ENCODE results near the gene COL5A1. TPM values are rescaled to one million over a fixed set of nuclear protein-coding genes. Genes with fewer than 3 reads are reported as not detected.

COL5A1 gene
- total RNA-seq, 1 donor, result 0.21 TPM

GRCh38 chr9:134835987-134836386, 194.4 kb downstream of the COL5A1 start:
- H3K27me3 ChIP-seq (ENCODE audit: insufficient read depth, low read length), result no peaks in the 10 kb centered on the region
- H3K4me3 ChIP-seq (ENCODE audit: low read length), result no peak overlapping the region
- H3K9me3 ChIP-seq (ENCODE audit: low read depth, low read length), result no peaks in the 10 kb centered on the region
- no peaks in the 10 kb centered on the region for H3K4me1 ChIP-seq (ENCODE audit: insufficient read depth, low read length)

- Histone ChIP-seq H3K9me3 (ENCODE audit: low read depth, low read length) (no peaks in the 10 kb centered on the region), H3K4me1 (ENCODE audit: insufficient read depth, low read length) (no peaks in the 10 kb centered on the region), H3K27me3 (ENCODE audit: insufficient read depth, low read length) (no peaks in the 10 kb centered on the region), H3K4me3 (ENCODE audit: low read length) (no peak overlapping the region)
Measured at GRCh38 chr9:134836406-134836970, 194.9 kb downstream of the COL5A1 start.

- Histone ChIP-seq H3K27me3 (ENCODE audit: insufficient read depth, low read length) (no peaks in the 10 kb centered on the region), H3K4me1 (ENCODE audit: insufficient read depth, low read length) (no peaks in the 10 kb centered on the region)
Measured at GRCh38 chr9:134837529-134837928, 195.9 kb downstream of the COL5A1 start.

GRCh38 chr9:134838651-134839454, 197.2 kb downstream of the COL5A1 start:
- Histone ChIP-seq H3K9me3 (ENCODE audit: low read depth, low read length) (no peaks in the 10 kb centered on the region), H3K27me3 (ENCODE audit: insufficient read depth, low read length) (no peaks in the 10 kb centered on the region), H3K4me3 (ENCODE audit: low read length) (no peak overlapping the region), H3K4me1 (ENCODE audit: insufficient read depth, low read length) (no peaks in the 10 kb centered on the region)

More at GRCh38 chr9:134837529-134837928, 195.9 kb downstream of the COL5A1 start:
- Histone ChIP-seq H3K9me3 (ENCODE audit: low read depth, low read length) (no peaks in the 10 kb centered on the region), H3K4me3 (ENCODE audit: low read length) (no peak overlapping the region)

- H3K9me3 ChIP-seq (ENCODE audit: low read depth, low read length), result no peaks in the 10 kb centered on the region
- no peaks in the 10 kb centered on the region for H3K4me1 ChIP-seq (ENCODE audit: insufficient read depth, low read length)
- no peaks in the 10 kb centered on the region for H3K27me3 ChIP-seq (ENCODE audit: insufficient read depth, low read length)
- no peak overlapping the region for H3K4me3 ChIP-seq (ENCODE audit: low read length)
Measured at GRCh38 chr9:134839455-134840125, 198.0 kb downstream of the COL5A1 start.

GRCh38 chr9:134840511-134840910, 198.9 kb downstream of the COL5A1 start:
- Histone ChIP-seq H3K9me3 (ENCODE audit: low read depth, low read length) (no peaks in the 10 kb centered on the region), H3K27me3 (ENCODE audit: insufficient read depth, low read length) (no peaks in the 10 kb centered on the region), H3K4me3 (ENCODE audit: low read length) (no peak overlapping the region), H3K4me1 (ENCODE audit: insufficient read depth, low read length) (no peaks in the 10 kb centered on the region)

GRCh38 chr9:134841180-134841904, 199.7 kb downstream of the COL5A1 start:
- Histone ChIP-seq H3K4me3 (ENCODE audit: low read length) (no peak overlapping the region), H3K4me1 (ENCODE audit: insufficient read depth, low read length) (no peaks in the 10 kb centered on the region), H3K9me3 (ENCODE audit: low read depth, low read length) (no peaks in the 10 kb centered on the region), H3K27me3 (ENCODE audit: insufficient read depth, low read length) (no peaks in the 10 kb centered on the region)

- no peaks in the 10 kb centered on the region for H3K9me3 ChIP-seq (ENCODE audit: low read depth, low read length)
- no peak overlapping the region for H3K4me3 ChIP-seq (ENCODE audit: low read length)
- H3K4me1 ChIP-seq (ENCODE audit: insufficient read depth, low read length), result no peaks in the 10 kb centered on the region
- no peaks in the 10 kb centered on the region for H3K27me3 ChIP-seq (ENCODE audit: insufficient read depth, low read length)
Measured at GRCh38 chr9:134842321-134842720, 200.7 kb downstream of the COL5A1 start.

GRCh38 chr9:134843740-134844139, 202.1 kb downstream of the COL5A1 start:
- no peaks in the 10 kb centered on the region for H3K9me3 ChIP-seq (ENCODE audit: low read depth, low read length)
- H3K4me3 ChIP-seq (ENCODE audit: low read length), result no peak overlapping the region
- H3K4me1 ChIP-seq (ENCODE audit: insufficient read depth, low read length), result no peaks in the 10 kb centered on the region
- H3K27me3 ChIP-seq (ENCODE audit: insufficient read depth, low read length), result no peaks in the 10 kb centered on the region

GRCh38 chr9:134844821-134845220, 203.2 kb downstream of the COL5A1 start:
- no peaks in the 10 kb centered on the region for H3K27me3 ChIP-seq (ENCODE audit: insufficient read depth, low read length)
- no peaks in the 10 kb centered on the region for H3K9me3 ChIP-seq (ENCODE audit: low read depth, low read length)
- H3K4me1 ChIP-seq (ENCODE audit: insufficient read depth, low read length), result no peaks in the 10 kb centered on the region
- H3K4me3 ChIP-seq (ENCODE audit: low read length), result no peak overlapping the region

GRCh38 chr9:134846187-134846586, 204.6 kb downstream of the COL5A1 start:
- Histone ChIP-seq H3K4me3 (ENCODE audit: low read length) (no peak overlapping the region), H3K27me3 (ENCODE audit: insufficient read depth, low read length) (no peaks in the 10 kb centered on the region), H3K4me1 (ENCODE audit: insufficient read depth, low read length) (no peaks in the 10 kb centered on the region), H3K9me3 (ENCODE audit: low read depth, low read length) (no peaks in the 10 kb centered on the region)

- H3K4me1 ChIP-seq (ENCODE audit: insufficient read depth, low read length), result no peaks in the 10 kb centered on the region
- no peaks in the 10 kb centered on the region for H3K27me3 ChIP-seq (ENCODE audit: insufficient read depth, low read length)
- no peaks in the 10 kb centered on the region for H3K9me3 ChIP-seq (ENCODE audit: low read depth, low read length)
- no peak overlapping the region for H3K4me3 ChIP-seq (ENCODE audit: low read length)
Measured at GRCh38 chr9:134846699-134847098, 205.1 kb downstream of the COL5A1 start.

GRCh38 chr9:134847138-134847537, 205.5 kb downstream of the COL5A1 start:
- H3K27me3 ChIP-seq (ENCODE audit: insufficient read depth, low read length), result no peaks in the 10 kb centered on the region

GRCh38 chr9:134847752-134848432, 206.3 kb downstream of the COL5A1 start:
- no peaks in the 10 kb centered on the region for H3K27me3 ChIP-seq (ENCODE audit: insufficient read depth, low read length)
- H3K9me3 ChIP-seq (ENCODE audit: low read depth, low read length), result no peaks in the 10 kb centered on the region
- no peaks in the 10 kb centered on the region for H3K4me1 ChIP-seq (ENCODE audit: insufficient read depth, low read length)
- no peak overlapping the region for H3K4me3 ChIP-seq (ENCODE audit: low read length)

More at GRCh38 chr9:134847138-134847537, 205.5 kb downstream of the COL5A1 start:
- no peak overlapping the region for H3K4me3 ChIP-seq (ENCODE audit: low read length)
- H3K9me3 ChIP-seq (ENCODE audit: low read depth, low read length), result no peaks in the 10 kb centered on the region
- no peaks in the 10 kb centered on the region for H3K4me1 ChIP-seq (ENCODE audit: insufficient read depth, low read length)

All from mononuclear cell (primary cell).